ENCODE results near the gene LRIG1.

The LRIG1 gene

DNA sequence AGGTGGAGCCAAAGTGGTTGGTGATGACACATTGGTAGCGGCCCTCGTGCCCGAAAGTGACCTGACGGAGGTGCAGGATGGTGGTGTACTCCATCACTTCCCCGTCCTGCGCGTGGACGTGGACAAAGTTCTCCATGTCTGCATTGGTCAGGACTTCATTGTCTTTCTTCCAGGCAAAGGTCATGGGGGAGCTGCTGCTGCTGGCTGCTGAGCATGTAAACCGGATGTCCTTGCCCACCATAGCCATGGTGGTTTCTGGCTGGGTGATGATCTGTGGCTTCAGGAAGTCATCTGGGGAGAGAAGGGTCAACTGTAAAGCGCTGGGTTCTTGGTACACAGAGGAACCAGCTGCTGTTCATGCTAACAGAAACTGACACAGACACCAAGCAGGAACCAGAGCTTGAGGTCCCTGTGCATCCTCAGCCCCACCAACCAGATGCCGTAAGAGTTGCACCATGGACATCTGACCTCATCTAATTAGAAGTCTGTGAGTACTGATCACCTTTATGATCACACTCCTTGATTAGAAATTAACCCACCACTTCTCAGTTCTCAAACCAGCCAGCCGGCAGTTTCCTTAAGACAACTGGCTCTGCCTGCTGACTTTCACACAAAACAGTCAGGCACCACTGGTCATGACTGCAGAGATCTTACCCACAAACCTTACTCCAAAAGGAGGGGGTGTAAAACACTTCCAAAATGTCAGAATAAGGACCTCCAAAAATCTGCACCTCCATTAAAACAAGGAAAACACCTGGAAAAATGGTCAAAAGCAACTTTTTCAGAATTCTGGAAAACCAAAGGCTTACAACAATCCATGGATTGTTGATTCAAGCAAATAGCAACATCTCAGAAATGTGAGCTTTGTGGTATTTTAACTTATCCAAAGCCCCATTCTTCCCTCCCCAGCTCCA is 114.6 kb downstream of the LRIG1 start:
- DNase-seq (ENCODE audit: low read depth in 2 of 2): no peak

DNA sequence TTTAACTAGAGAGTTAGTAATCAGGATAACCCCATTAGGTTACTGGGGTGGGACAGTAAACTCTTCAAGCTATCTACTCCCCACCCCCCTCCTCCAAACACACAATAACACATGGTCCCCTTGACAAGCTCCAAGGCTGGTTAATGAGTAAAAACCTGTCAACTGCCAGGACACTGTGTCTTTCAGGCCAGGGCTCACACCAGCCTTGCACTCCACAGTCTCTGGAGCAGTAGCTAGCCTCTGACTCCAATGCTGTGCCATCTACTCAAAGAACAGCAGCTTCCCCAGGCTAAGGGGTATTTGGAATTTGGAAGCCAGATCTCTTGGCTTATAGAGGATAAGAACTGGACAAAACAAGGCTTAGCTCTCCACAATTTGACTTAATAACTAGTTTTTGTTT is 115.8 kb downstream of the LRIG1 start:
- no peak for DNase-seq (ENCODE audit: low read depth in 2 of 2)

DNA sequence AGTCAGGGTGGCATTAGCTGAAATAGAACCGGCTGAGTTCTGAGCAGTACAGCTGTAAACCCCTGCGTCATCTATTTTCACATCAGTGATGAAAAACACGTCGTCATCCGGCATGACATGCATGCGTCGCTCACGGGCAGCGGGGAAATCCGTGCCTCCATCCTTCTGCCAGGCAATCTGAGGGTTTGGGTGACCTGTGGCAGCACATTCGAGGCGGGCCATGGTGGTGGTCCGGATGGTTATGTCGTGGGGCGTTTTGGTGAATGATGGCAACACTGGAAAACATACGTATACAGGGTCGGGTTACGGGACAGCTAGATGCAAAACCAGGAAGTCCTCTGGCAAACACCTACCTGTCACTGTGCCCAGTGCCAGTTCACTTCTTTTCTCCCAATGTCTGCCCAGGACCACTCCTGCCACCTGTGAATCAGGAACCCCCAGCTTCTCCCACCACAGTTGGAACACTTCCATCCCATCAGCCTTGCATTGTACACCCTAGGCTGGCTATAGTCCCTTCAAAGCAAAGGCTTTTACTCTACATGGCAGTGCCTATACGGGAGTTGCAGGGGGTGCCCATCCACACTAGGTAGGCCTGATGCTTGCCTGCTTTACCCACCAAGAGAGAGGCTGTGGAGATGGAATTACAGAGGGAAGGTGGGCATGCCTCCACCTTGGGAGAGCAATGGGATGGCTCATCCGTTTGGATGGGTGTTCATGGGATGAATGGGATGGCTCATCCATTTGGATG is 116.7 kb downstream of the LRIG1 start:
- DNase-seq (ENCODE audit: low read depth in 2 of 2): no peak

DNA sequence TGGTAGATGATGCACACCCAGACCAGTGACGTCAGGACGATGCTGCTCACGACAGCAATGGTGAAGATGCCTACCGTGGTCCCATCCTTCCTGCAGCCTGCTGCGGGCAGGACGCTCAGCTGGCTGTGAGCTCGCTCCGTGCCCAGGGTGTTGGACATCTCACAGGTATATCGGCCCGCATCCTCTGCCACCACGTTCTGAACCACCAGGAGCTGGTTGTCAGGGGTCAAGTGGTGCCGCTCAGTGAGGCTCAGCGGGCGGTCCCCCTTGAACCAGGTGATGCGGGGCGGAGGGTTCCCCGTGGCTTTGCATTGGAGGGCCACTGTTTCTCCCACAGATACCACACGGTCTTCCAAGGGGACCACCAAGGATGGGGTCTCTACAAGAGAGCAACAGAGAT is 117.8 kb downstream of the LRIG1 start:
- no peak for DNase-seq (ENCODE audit: low read depth in 2 of 2)

DNA sequence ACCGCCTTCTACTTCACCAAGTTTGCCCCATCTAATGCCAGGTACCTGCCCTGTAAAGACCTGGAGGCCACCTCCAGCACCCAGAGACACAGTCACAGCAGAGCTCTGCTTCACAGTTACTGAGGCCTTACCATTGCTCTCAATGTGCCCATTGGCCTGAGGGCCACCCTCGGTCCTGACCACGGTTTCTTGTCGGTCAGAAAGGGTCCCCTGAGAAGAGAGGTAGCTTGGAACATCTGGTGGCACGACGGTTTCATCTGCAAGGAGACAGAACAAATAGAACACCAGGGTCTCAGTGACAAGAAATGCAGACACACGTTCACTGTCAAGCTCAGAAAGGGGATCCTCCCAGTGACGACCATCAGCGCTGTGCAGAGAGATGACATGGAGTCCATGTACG is 118.7 kb downstream of the LRIG1 start:
- DNase-seq (ENCODE audit: low read depth in 2 of 2): no peak

DNA sequence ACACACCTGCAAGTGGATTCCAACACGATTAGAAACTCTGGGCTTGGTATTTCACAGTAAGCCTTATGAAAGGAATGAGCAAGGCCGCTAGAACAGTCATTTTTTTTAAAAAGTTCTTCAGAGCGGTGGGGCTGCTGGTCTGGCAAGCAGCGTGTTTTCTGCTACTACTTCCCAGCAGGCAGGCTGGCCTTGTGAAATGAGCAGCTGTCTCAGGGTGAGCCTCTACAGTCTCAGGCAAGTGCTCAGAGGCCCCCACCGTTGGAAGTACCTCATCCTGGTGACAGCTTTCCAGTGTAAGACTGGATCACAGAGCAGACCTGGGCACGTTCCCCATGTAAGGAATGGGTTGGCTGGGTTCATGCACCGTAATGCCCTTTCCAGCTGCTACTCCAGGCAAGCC is 119.2 kb downstream of the LRIG1 start:
- DNase-seq (ENCODE audit: low read depth in 2 of 2): no peak

DNA sequence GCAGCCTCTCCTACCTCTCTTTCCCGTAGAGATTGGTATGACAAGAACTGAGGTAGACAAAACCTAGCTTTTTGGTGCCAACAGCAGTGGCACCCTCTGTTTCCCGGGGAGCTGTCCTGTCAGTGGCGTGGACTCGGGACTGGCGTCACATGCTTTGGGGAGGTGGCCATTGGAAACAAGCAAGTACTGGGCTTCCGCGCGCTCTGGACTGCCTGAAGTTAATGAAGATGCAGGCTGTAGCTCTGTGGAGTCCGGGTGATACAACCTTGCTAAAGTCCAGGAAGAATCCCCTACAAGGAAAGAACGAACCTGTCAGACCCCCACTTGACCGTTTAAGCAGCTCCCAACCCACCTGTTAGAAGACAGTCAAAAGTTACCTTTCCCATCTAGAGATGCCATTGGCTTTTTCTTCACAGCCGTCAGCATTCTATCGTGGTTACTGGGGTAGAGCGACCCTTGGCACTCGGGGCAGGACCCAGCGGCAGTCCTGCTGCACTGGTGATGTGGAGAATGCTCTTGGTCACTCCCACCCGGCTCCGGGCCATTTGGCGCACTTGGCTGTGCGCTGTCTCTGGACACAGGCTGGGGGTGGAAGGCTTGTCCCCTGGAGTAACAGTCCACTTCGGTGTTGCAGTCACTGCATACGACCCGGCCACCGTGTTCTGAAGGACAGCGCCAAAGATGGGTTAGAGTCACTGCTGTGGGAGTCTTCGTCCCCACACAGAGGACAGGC is 120.5 kb downstream of the LRIG1 start:
- DNase-seq (ENCODE audit: low read depth in 2 of 2): no peak

DNA sequence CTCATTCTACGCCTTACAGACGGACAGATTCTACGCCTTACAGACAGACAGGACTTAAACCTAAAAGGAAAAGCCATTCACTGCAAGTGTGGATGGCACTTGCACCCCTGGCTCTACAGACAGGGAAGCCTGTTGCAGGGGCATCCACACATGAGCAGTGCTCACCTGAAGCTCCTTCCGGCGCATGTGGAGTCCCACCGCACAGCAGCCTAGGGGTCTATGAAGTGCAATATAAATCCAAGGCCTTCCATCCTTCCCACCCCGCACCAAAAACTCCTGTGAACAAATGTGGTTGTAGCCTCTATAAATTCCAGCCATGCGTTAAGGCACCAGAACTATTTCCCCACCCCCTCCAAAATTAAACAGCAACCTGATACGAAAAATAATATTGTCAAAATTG is 121.3 kb downstream of the LRIG1 start:
- DNase-seq (ENCODE audit: low read depth in 2 of 2): no peak

DNA sequence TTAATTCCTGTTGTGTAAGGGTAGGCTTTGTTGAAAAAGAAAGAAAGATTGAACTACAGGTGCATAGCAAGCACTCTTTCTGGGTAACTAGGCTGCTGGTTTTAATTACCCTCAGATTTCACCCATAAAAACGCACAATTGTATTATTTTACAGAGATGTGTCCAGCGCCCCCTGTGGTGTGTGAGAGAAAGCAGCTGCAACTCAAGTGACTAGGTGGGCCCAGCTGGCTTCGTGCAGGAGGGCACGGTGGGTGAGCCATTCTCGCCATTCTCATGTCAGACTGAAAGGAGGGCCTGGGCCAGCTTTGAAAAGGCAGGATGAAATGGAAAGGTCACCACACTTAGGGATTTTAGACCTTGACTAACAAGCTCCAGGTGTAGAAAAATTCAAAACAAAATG is 122.6 kb downstream of the LRIG1 start:
- DNase-seq (ENCODE audit: low read depth in 2 of 2): no peak

DNA sequence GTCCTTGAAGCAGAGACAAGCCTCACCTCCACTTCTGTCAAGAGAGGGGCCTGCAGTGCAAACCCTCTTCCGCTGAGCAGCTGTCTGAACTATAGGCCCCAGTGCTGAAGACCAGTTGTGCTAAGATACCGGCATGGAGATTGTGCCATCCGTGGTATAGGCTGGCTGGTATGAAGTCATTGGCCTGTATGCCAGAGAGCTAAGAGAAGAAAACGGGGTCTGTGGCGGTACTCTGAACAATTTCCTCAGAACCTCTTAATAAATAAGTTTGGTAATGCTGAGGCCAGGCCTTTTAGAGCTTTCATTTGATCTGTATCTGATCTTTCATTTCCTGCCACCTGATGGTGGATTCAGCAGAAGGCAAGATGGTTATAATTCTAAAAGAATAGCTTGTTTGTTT is 123.0 kb downstream of the LRIG1 start:
- no peak for DNase-seq (ENCODE audit: low read depth in 2 of 2)

DNA sequence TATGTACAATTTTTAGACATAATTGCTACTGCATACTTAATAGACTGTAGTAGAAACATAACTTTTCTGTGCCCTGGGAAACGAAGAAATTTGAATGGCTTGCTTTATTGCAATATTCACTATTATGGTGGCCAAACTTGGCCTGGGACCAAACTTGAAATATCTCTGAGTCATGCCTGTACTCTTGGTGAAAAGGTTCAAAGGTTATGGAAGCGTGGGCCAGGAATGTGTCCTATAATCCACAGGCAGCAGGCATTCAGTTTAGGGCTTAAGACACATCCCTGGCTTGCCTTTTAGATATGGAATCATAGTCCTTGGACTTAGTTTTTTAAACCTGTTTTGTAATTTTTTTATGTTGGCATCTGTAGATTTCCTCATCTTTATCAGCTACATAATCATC is 124.3 kb downstream of the LRIG1 start:
- no peak for DNase-seq (ENCODE audit: low read depth in 2 of 2)

DNA sequence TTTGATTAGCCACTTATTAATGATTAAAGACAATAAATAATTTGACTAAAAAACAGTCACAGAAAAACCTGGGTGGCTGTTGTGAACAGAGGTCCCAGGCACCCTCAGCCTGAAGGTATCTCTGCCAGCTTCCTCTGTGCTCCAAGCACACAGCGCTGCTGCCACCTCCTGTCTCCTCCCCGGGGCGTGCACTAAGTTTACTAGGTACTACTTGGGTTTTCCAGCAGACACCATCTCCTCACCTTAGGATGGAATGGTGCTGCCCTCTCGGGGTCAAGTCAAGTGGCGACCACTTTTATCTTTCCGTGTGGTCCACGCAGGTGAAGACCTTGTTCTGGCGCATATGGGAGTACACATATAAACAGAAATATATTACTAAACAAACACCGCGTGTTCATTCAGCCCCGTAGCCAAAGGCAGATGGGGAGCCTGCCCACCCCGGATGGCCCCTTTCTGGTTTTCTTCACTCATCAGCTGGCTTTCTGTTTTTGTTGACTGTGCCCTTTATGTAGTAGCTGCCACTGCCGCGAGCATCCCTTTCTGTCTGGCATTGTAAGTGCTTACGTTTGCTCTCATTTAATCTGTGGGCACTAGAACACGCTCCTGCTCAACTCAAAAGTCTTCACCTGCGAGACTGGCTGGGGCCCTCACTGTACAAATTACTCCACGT is 128.0 kb downstream of the LRIG1 start:
- peak in 1 of 2 donors; percentile 18 for DNase-seq (ENCODE audit: low read depth in 2 of 2)

DNA sequence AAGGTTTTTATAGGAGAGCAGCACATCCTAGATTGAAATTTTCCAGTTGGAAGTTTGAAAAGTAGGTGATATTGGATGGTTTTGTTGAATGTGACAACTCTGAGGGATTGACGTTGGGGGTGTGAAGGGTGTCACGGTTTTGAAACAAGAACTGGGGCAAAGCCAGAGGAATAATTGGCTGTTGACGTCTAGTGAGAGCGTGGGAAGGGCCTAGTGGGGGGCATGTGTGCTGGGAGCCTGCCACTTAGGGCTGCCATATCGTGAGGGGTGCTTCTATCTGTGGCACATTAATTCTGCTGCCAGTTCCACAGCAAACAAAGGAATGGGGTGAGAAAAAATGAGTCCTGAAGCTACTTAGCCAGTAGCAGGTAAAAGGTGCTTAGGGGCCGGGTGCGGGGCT is 129.4 kb downstream of the LRIG1 start:
- no peak for DNase-seq (ENCODE audit: low read depth in 2 of 2)

DNA sequence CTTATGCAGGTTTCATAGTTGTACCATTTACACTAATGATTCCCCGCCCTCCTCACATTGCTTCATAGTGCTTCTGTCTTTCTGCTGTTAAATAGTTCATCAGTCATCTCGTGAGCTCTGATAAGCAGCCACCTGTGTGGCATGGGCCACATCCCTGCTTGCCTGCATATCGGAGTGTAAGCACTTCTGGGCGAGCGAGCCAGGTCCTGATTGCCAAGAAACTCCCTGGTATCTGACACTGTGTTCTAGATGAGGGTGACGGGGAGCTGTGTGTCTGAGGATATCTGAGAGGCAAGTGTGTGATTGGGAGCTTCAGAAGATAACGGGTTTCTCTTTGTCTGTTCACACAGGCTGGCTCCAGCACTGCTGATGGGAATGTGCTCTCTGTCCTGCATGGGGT is 130.6 kb downstream of the LRIG1 start:
- DNase-seq (ENCODE audit: low read depth in 2 of 2): no peak

DNA sequence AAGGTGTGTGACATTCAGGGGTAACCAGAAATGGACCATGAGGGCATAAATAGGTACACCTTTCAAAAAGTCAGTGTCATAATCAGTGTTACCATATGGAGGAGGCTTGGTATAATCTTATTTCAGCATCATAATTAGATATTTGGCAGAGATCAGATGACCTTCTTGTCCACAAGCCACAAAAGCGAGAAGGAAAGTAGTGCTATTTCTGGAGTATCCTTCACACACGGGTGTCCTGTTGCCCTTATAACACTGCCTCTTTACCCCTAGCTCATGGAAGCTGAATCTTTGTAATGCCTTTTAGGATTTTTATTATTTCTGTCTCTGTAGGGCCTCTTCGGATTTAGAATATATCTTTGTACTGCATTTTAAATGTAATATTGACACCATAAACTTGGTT is 132.8 kb downstream of the LRIG1 start:
- no peak for DNase-seq (ENCODE audit: low read depth in 2 of 2)

DNA sequence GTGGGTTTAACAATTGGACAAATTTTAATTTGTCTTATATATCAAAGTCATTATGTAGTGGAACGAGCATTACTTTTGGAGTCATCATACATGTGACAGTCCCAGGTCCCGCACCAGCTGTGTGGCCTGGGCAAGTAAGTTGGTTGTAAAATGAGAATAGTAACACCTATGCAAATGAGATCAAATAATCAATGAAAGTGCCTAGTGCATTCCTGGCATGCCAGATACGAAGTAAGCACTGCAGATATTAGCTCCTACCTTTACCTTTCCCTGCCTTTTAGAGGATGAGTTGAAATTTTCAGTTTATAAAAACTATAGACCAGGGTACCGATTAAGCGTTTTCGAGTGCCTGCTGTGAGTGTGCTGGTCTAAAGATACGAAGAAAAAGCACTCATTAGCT is 134.1 kb downstream of the LRIG1 start:
- no peak for DNase-seq (ENCODE audit: low read depth in 2 of 2)

DNA sequence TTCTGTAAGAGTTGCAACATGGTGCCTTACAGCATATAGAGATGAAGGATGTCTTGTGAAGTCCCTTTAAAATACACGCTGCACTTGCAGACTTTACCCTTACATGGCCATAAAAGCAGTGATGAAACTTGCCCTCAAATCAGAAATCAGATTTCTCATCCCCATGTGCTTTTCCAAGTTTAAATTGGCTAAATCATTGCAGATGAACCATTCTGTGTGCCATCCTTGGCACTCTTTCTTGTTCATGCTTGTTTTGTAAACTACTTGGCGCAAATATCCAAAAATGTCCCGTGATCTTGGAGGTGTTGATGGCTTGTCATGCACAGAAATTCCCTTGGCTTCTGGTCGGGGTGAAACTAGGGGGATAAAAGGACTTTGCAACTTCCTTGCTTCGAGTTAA is 135.7 kb downstream of the LRIG1 start:
- DNase-seq (ENCODE audit: low read depth in 2 of 2): no peak

DNA sequence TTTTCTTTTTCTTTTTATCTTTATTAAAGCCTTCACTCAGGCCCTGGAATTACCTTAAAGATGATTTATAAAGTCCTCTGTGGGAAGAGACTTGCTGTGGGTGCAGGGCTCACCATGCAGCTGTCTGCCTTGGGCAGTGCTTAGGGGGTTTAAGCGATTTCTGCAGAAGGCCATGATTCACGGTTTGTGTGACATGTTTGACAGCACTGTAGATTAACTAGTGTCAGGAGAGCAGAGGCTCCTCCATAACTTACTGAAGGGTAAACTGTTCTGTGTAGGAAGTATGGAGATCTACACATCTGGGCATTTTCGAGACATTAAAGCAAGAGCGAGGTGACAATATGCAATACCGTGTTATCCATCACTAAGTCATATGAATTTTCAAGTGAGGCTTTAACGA is 137.7 kb downstream of the LRIG1 start:
- DNase-seq (ENCODE audit: low read depth in 2 of 2): no peak

DNA sequence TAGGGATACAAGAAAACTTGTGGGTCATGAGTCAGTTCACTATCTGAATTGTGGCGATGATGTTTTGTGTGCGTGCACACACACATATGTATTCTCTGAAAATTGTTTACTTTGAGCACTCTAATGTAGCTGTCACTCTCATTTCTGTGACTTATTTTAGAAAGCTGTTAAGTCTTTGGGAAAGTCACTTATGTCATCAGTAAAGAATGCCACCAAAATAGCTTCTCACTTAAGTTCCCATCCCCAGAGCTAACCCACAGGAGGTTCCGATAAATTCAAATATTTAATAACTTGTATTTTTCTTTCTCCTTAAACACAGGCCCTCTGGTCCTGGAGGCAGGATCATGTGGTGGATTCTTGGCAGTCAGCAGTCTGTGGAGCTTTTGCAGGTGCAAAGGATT is 138.3 kb downstream of the LRIG1 start:
- DNase-seq (ENCODE audit: low read depth in 2 of 2): no peak

DNA sequence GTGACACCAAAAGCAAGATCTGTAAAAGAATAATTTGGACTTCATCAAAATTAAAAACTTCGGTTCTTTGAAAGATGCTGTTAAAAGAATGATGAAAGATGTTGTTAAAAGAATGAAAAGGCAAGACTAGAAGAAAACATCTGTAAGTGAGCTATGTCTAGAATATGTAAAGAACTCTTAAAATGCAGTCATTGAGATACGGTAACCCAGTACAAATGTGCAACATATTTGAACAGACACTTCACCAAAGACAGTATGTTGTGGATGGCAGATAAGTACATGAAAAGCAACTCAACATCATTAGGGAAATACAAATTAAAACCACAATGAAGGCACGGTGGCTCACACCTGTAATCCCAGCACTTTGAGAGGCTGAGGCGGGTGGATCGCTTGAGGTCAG is 139.5 kb downstream of the LRIG1 start:
- no peak for DNase-seq (ENCODE audit: low read depth in 2 of 2)

DNA sequence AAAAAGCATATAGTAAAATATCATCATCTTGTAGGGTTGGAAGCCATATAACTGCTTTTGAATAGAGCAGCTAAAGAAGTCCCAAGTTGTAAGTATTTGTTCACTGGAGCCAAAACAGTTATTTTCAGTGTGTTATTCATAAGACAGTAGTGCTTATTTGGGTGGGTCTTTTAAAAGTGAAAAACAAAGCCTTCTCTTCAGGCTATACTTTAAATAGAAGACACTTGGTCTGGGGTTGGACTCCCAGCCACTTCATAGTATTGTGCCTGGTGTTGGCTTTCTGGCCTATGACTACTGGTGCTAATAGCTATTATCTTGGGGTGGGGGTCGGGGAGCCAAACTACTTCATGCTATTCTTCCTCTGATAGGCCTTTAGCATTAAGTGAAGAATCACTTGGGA is 144.8 kb downstream of the LRIG1 start:
- DNase-seq (ENCODE audit: low read depth in 2 of 2): no peak

DNA sequence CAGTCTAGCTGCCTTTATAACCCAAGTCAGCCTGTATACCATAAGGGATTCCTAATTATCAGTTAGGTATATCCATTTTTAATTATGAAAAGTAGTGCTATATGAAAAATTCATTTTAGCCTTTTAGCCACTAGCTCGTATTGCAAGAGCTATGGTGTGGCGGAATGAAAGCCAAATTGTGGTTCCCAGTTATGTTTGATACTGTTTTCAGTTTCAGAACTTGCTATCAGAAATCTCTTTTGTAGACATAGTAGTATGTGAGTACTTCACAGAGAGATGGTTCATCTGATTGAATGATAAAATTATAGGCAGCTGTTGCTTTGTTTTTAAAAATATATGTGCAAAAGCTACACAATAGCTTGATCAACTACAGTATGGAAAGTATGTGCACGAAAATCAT is 145.4 kb downstream of the LRIG1 start:
- no peak for DNase-seq (ENCODE audit: low read depth in 2 of 2)
